OCI-M2 (cell line): ENCODE data around the gene HIPK2.

Experiments
- DNase-seq: peaks from one replicate; lab custom pipeline; 2025; ENCODE audit not compliant: unreplicated experiment; lab: John Stamatoyannopoulos, UW

Gene HIPK2

GRCh38 chr7:139783647-139784385 is 6.0 kb upstream of the HIPK2 start:
- no peak for DNase-seq

GRCh38 chr7:139782932-139783331 is 5.1 kb upstream of the HIPK2 start:
- DNase-seq, result no peak

GRCh38 chr7:139777133-139777891 is 486 bp downstream of the HIPK2 start:
- DNase-seq, result no peak

GRCh38 chr7:139776486-139777132 is 1.2 kb downstream of the HIPK2 start:
- no peak for DNase-seq

- peak; percentile 94 for DNase-seq
These were observed 1.9 kb downstream of the HIPK2 start for GRCh38 chr7:139775829-139776266.

GRCh38 chr7:139774376-139774775 is 3.4 kb downstream of the HIPK2 start:
- DNase-seq, result no peak

GRCh38 chr7:139773371-139773770 is 4.4 kb downstream of the HIPK2 start:
- no peak for DNase-seq

- no peak for DNase-seq
These were observed 4.9 kb downstream of the HIPK2 start for GRCh38 chr7:139772873-139773272.

- DNase-seq, result no peak
These were observed 5.7 kb downstream of the HIPK2 start for GRCh38 chr7:139772115-139772514.

- DNase-seq, result no peak
These were observed 6.5 kb downstream of the HIPK2 start for GRCh38 chr7:139771001-139771956.

- no peak for DNase-seq
These were observed 8.0 kb downstream of the HIPK2 start for GRCh38 chr7:139769761-139770160.

GRCh38 chr7:139769066-139769465 is 8.7 kb downstream of the HIPK2 start:
- DNase-seq, result no peak

- DNase-seq, result no peak
These were observed 9.5 kb downstream of the HIPK2 start for GRCh38 chr7:139768249-139768824.

- DNase-seq, result no peak
These were observed 10.2 kb downstream of the HIPK2 start for GRCh38 chr7:139767561-139767982.

- no peak for DNase-seq
These were observed 12.7 kb downstream of the HIPK2 start for GRCh38 chr7:139765143-139765542.

- no peak for DNase-seq
These were observed 14.5 kb downstream of the HIPK2 start for GRCh38 chr7:139763330-139763729.

GRCh38 chr7:139762886-139763285 is 14.9 kb downstream of the HIPK2 start:
- no peak for DNase-seq

- DNase-seq, result no peak
These were observed 19.4 kb downstream of the HIPK2 start for GRCh38 chr7:139758388-139758787.

- no peak for DNase-seq
These were observed 19.8 kb downstream of the HIPK2 start for GRCh38 chr7:139757968-139758367.

GRCh38 chr7:139753693-139754111 is 24.1 kb downstream of the HIPK2 start:
- no peak for DNase-seq
